Activated CD8-positive, alpha-beta memory T cell treated with anti-CD3 and anti-CD28 coated beads for 1 hour (primary cell): ENCODE data around the gene TRAM1L1.

Experiments used
- DNase-seq, 2 donors: peaks; one replicate each; pipeline ENCODE4 v3.0.0-alpha.2; 2020; ENCODE audit warnings: low read depth in 1 of 2; ENCODE audit errors: extremely low read depth in 1 of 2

Gene TRAM1L1

DNA sequence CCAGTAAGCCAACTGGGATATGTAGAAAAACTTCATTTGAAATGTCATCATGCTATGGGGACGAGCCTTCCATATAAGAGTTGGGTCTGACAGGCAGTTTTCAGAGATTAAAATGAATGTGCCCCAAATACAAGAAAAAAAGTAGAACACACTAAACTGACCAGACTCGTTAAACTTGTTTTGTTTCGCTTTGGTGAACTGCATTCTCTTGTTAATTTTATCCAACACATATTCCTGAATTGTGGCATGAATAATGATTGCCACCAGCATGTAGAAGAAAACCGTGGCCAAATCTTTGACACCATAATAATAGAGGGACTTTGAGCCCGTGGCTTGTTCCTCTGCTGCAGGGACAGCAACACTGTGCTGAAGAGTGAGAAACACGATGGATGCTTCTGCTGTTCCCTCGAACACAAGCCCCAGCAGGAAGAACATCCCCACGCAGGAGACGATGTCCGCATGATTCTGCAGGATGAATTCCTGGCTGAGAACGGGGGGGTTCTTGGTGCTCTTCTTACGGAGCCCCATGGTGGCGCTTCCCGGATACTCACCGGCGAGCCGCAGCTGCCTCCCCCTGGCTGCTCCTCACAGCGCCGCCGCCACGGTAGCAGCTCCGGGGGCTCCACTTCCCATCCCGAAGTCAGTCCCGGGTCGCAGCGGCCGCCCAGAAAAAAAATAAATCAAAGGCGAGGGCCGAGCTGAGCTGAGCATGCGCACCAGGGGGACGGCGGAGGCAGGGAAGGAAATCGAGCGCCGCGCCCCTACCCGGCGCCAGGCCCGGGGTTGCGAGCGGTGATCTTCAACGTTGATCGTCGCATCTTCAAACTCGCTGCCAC, at the start of gene TRAM1L1:
Gene TRAM1L1 (minus strand): TSS at position 711 of the 836 bp plus-strand sequence. CDS start 183 bp downstream, at position 528.
- no peak for DNase-seq

DNA sequence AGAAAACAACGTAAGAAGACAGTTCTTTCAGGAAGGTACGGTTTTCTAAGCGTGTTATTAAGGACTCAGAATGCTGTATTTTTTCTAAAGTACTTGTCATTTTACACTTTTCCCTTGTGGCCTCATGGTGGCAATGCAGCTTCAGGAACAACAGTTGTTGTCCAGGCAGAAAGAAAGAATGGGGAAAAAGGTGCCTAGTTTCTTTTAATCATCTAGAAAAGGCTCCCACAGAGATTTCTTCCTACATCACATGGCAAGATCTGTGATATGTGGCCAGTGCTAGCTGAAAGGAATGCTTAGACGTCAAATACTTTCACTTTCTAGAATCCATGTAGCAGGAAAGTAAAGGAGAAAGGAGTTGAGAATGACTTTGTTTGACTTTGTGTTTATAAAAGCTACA, 49.0 kb upstream of the TRAM1L1 start:
- no peak for DNase-seq

DNA sequence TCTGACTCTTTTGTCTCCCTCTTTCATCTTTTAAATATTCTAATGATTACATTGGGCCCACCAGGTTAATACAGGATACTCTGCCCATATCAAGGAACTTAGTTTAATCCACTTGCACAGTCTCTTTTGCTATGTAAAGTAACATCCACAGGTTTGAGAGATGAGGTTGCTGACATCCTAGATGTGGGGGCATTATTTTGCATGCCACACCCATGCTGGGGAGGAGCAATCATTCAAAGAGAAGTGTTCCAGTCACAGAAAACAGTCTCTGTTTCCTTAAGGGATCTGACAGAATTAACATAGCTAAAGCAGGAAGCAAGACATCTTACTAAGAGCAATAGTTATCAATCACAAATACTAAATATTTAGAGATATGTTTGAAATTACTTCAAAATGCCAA, 11.5 kb upstream of the TRAM1L1 start:
- DNase-seq, result no peak

DNA sequence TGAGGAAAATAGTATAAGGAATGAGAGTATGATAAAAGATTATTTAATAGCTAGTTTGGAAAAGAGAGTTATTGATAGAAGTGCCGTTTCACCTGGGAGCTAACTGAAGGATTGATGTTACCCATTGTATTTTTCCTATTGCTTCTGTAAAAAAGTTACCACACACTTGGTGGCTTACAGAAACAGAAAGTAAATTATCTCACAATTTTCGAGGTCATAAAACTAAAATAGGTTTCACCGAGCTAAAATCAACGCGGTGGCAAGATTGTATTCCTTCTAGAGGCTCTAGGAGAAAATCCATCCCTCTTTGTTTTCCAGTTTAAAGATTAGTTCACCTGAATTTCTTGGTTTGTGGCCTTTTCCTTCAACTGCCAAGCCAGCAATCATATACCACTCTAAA, 11.1 kb upstream of the TRAM1L1 start:
- no peak for DNase-seq

DNA sequence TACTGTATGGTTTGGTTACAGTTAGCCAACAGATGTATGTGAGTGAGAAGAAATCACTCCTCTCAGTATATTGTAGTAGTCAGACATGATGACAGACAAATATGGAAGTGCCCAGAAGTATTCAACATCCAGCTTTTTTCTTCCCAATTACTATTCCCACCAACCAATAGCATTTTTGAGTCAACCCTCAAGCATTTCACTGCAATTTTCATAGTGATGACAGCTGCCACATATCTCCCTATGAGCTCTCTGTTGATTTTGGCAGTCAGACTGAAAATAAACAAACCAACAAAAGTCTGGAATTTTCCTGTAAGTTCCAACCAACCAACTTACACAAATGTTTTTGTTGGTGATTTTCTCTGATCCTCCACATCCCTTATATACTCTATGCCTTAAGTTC, 8.2 kb upstream of the TRAM1L1 start:
- DNase-seq, result no peak

DNA sequence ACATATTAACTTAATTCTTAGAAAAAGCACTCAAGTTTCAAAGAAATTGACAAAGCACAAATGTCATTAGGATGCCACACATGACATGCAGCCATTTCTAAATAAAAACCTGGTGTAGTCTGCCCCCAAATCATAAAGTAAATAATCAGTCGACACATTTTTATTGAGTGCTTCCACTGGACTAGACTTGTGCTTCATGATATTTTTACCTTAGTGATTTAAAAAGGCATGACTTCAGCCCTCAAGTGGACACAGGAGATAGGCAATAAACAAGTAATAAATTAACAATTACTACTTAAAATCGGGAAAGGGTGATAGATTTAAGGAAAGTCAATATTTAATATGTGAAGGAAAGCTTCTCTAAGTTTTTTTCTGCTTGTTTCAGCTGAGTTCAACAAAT, 7.6 kb downstream of the TRAM1L1 start:
- no peak for DNase-seq

DNA sequence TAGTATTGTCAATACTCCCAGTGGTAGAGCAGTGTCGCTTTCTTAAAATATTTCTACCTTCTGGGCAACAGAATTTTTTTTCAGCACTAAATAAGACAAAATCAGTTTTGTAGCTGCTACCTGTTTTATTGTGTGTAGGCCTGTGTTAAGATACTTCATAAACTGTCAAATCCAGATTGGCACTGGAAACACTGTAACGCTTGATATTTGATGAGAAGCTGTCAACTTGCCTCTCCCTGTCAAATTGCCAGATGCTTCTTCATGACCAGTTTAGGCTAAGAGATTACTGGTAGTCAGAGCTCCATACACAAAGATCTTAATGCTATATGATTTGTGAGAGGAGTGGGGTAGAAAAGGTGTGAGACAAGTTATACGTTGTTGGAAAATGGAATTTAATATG, 17.3 kb downstream of the TRAM1L1 start:
- no peak for DNase-seq

DNA sequence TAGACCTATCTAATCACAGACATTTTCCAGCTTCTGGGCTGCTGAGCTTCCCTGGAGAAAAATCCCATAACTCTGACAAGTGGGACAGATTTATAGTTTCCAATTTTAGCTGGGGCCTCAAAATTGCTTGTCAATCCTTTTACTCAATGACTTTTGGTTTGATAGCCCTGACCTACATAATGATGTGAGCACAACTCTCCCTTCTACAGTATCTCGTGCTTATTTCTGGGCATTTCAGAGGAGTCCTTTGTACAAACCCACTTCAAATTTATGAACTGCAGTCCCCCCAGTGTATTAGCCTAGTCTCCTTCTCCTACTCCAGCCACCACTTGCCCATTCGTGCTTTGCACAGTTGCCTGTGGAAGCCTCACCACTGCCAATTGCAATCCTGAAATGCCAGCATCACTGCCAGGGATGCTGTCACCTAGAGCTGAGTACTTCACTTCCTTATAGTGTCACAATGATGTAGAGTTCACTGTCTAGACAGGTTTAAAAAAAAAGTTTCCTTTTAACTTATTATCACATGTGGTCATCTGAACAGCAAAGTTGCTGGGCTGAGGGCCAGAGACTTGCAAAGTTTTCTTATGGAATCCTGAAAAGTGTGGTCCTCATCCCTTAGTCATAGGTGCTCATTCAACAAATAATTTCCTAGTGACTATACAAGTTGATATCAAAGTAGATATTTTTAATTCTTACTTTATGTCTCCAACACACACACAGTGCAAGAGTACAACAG, 21.2 kb downstream of the TRAM1L1 start:
- DNase-seq, result no peak

DNA sequence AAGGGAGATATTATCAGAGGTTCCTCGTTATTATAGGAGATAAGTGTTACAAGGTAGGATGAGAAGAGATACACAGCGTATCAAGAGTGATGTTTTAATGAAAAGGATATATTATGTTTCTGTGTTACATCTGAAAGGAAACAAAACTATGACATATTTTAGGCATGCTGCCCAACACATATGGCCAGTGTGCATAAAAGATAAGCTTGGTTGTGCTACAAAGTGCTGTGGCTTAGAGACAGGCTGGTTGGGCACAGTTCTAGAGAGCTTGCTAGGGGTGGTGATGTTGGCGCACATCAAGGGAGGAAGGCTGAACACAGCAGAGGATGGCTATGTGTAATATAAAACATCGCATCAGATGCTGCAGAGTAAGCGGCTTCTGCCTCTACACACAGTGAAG, 42.4 kb downstream of the TRAM1L1 start:
- DNase-seq, result no peak
